ENCODE measurements around the gene PIP5KL1.

GRCh38 chr9:127915801-127916719, 14.5 kb downstream of the PIP5KL1 start:
- no peak for TF ChIP-seq CTCF (IDR thresholded peaks at IDR 0.05; ENCODE audit: low read depth, low read length)
- no peak for TF ChIP-seq POLR2A (IDR thresholded peaks at IDR 0.05; ENCODE audit: extremely low read depth, insufficient read length)
- no peak for TF ChIP-seq MAX (IDR thresholded peaks at IDR 0.05; ENCODE audit: low read depth, low read length)
- TF ChIP-seq MYC (IDR thresholded peaks at IDR 0.05; ENCODE audit: low read depth, low read length), result no peak

Measured in NB4 (cell line).